HG03064 (cell line): ENCODE data around the gene ARHGEF37.

ENCODE experiments used
- ATAC-seq: cut with Tn5 transposase; IDR thresholded peaks from one replicate; pipeline ENCODE4 v1.9.1; 2021; ENCODE audit warnings: low read depth; ENCODE audit not compliant: unreplicated experiment

ARHGEF37 gene

DNA sequence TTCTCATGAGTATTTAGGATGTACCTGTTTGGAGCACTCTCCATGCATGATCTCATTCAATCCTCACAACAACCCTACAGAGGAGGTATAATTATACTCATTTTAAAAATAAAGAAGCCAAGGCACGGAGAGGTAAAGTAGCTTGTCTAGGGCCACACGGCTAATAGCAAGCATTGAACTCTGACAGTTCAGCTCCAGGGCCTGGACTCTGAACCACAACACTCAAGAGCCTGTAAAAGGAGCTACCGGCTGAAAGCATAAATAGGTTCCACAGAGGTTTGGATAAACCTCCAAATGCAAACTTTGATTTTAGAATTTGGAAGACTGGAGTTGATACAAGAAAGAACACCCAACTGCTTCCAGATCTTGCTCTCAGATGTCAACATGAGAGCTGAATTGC, 41.2 kb downstream of the ARHGEF37 start:
- ATAC-seq = no peak

DNA sequence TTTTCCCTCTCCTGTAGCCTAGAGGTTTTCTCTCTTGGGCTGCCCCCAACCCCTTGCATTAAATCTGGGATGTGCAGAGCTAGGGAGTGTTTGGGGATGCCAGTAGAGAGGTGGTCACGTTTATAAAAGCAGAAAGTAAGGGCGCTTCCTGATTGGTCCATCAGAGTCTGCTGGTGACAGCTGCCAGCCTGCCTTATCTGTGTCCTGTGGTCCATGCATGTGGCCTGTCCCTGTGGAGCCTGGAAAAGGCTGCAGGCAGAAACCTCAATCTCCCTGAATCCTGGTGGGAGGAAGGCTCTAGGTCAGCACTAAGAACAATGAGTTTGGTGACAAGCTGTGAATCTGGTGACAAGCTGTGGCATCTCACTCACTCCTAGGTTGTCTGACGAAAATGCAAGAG, 42.2 kb downstream of the ARHGEF37 start:
- no peak for ATAC-seq

- ATAC-seq = no peak
Observed at GRCh38 chr5:149627070-149627469, 45.8 kb downstream of the ARHGEF37 start.

DNA sequence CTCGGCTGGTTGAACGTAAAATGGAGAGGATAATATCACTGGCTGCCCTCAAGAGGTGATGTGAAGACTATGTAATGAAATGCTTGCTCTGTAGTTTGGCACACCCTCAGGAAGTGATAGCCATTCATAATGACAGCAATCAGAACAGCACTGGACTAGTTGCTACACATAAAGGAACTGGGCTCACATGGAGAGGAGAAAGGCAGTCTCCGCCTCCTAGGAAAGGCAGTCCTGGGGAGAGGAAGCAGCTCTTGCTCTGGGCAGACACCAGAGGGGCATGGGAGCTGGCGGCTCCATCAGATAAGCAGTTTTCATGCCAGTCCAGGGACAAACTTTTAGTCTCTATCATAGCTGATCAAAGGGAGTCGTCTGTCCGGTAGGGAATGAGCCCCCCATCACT, 46.9 kb downstream of the ARHGEF37 start:
- no peak for ATAC-seq

DNA sequence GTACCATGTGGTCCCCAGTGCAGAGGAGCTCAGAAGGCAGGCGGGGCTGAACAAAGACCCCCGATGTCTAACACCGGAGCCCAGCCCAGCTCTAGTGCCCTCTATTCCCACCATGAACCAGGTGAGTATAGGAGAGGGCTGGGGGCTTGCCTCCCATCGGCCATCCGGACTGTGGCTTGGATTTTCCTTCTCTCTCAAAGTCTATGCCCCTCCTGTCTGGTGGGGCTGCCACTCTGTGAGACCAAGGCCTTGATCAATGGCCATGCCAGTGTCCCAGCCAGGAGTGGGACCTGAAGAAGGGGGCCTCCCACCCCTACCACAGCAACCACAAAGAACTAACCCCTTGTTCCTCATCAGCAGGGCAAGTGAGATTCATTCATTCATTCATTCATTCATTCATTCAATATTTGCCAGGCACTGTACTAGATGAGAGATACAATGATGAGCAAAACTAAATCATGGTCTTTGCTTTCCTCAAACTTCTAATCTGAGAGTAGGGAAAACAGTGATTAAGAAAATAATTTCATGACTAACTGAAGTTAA, 47.6 kb downstream of the ARHGEF37 start:
- no peak for ATAC-seq

DNA sequence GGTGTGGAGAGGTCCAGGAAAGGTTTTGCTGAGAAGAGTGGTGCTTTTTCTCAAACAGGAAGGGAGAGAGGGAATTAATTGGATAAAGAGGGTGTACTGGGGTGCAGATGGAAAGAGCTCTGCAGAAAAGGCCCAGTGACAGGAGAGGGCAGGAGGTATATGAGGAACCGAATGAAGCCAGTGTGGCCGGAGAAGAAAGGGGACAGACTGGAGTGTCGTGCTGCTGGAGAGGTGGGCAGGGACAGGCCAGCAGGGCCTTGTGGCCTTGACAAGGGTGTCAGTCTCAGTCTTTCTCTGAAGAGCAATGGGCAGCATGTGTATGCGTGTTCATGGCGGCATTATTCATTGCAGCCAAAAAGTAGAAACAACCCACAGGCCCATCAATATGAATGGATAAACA, 48.1 kb downstream of the ARHGEF37 start:
- ATAC-seq = no peak

GRCh38 chr5:149630337-149630736, 49.0 kb downstream of the ARHGEF37 start:
- ATAC-seq = no peak

DNA sequence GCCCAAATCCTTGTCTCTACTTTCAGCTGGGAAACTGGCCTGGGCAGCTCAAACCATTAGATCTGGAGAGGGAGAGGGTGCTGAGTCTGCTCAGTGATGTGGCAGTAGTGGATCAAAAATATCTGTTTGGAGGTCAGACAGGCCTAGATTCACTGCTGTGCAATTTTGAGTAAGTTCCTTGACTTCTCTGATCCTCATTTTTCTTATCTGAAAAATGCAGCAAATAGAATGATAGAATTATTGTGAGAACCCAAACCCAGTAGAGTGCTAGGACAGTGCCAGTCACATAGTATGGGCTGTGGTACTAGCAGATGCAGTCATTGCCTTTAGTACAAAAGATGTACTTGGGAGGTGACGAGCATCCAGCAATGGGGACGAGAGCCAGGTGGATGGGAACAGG, 50.2 kb downstream of the ARHGEF37 start:
- ATAC-seq = no peak

- no peak for ATAC-seq
Observed at GRCh38 chr5:149632311-149633251, 51.3 kb downstream of the ARHGEF37 start.

GRCh38 chr5:149633476-149634350, 52.4 kb downstream of the ARHGEF37 start:
- no peak for ATAC-seq

DNA sequence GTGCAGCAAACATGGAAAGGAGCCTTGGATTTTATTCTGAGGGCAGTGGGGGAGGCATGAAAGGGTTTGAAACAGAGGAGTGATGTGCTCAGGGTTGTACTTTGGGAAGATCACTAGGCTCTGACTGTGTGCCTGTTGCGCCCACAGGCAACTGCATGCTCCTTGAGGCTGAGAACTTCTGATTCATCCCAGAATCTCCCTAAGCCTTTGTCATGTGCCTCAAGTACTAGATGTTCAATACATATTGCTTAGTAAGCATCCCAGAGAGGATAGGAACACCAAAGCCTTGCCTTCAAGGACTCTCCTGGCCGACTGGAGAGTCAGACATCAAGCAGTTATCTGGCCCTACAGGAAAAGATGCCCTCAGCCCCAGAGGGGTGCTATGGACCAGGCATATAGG, 54.1 kb downstream of the ARHGEF37 start:
- no peak for ATAC-seq

DNA sequence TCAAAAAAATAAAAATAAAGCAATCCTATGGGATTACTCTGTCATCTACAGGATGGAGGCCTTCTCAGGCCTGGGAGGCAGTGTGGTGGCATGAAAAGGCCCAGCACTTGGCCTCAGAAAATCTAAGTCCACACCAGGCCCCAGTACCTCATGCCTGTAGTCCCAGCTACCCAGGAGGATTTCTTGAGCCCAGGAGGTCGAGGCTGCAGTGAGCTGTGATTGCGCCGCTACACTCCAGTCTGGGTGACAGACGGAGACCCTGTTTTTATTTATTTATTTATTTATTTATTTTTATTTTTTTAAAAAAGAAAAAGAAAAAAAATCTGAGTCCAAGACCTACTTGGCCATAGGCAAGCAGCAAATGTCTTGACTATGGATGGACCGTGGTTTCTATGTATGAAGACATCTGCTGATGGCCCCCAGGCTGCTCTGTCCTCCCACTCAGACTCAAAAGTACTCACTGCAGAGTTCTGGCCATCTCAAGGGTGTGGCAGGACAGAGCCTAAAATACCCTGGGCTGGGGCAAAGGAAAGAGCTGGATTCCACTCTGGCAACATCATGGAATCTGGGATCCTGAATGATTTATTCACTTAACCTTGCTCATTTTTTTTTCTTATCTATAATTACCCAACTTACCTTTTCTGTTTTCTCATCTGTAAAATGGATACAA, 55.0 kb downstream of the ARHGEF37 start:
- ATAC-seq = no peak

DNA sequence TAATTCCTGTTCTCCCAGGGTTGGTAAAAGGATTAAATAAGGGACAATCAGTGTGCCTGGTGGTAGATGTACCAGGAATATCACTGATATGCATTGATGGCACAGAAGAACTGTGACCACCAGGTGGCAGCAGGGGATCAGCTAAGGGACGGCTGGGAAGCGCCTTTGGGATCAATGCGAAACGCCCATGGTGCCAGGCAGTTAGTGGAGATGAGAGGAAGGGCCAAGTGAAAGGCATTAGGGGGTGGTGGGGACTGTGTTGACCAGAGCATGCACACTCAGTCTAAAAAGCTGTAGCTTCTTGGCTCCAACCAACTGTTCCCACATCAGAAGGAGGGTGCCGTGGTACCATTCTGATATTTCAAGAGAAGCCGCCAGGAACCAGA, 55.6 kb downstream of the ARHGEF37 start:
- no peak for ATAC-seq

GRCh38 chr5:149638136-149638535, 56.8 kb downstream of the ARHGEF37 start:
- ATAC-seq = no peak

DNA sequence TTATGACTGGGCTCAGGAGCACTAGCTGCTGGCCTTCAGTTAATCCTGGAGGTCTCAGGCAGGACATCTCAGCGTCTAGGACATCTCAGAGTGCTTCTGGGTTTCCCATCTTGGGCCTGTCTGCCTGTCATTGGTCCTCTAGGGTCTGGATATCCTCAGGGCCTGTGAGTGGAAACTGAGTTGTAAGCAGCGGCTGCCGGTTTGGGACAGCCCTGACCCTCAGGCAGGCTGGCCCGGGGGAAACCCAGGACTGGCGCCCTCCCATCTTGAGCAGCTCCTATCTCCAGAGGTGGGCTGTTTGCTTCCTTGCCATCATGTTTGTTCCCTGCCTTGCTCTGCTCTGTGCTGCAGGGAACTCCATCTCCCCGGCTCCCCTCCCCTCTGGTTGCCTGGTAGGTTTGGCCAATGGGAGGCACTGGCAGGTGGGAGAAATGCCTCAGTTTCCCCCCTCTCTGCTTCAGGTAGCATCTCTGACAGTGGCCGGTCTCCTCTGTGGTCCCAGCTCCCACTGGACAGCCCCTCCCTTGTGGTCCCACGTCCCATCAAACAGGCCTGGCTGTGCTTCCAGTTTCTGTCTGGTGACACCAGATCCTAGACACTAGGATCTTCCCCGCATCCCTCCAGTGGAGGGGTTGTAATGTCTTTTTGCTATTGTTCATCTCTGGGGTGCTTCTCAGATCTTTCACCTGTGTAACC, 57.4 kb downstream of the ARHGEF37 start:
- no peak for ATAC-seq

GRCh38 chr5:149639737-149640136, 58.4 kb downstream of the ARHGEF37 start:
- no peak for ATAC-seq

DNA sequence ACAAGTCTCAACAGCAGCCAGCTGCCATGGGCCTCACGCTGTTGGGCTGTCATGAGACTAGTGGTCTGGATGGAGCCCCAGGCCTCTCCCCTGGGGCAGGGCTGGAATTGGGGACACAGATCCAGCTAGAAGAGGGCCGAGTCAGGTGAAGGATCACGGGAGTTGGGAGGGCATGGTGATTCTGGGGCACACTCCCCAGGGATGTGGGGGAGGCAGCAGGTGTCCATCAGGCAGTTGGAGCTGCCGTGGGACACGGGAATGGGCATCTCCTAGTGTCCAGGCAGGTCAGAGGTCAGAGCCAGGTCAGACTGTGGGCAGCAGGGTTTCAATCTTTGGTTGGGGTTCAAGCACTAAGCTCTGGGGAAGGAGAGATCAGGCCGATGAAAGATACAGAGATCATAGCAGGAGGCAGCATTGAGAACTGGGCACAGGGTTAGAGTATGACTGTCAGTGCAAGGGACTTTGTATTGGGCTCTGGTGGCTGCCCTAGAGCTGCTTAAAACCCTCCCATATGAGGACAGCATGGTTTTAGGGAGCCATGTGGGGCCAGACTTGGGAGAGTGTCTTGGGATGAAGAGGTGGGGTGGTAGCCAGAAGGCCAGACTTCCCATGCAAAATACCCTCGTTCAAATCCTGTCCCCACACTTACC, 59.2 kb downstream of the ARHGEF37 start:
- no peak for ATAC-seq

GRCh38 chr5:149641000-149641576, 59.8 kb downstream of the ARHGEF37 start:
- no peak for ATAC-seq

DNA sequence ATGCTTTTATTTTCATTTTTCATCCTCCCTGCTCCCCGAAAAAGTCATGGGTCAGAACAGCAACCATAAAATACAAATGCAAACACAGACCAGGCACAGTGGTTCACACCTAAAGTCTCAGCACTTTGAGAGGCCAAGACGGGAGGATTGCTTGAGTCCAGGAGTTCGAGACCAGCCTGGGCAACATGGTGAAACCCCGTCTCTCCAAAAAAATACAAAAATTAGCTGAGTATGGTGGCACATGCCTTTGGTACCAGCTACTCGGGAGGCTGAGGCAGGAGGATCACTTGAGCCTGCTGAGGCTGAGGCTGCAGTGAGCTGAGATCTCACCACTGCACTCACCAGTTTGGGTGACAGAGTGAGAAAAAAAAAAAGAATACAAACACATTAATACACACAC, 60.3 kb downstream of the ARHGEF37 start:
- no peak for ATAC-seq
